ENCODE measurements around the gene VWDE.
A peak's percentile ranks its signal among the peaks of the same experiment; 100 is the strongest.
"Not testable (repeated sequence)": the region's sequence is repeated elsewhere in the genome, so short reads cannot be mapped to it uniquely, and the experiment has no call there.

The VWDE gene

DNA sequence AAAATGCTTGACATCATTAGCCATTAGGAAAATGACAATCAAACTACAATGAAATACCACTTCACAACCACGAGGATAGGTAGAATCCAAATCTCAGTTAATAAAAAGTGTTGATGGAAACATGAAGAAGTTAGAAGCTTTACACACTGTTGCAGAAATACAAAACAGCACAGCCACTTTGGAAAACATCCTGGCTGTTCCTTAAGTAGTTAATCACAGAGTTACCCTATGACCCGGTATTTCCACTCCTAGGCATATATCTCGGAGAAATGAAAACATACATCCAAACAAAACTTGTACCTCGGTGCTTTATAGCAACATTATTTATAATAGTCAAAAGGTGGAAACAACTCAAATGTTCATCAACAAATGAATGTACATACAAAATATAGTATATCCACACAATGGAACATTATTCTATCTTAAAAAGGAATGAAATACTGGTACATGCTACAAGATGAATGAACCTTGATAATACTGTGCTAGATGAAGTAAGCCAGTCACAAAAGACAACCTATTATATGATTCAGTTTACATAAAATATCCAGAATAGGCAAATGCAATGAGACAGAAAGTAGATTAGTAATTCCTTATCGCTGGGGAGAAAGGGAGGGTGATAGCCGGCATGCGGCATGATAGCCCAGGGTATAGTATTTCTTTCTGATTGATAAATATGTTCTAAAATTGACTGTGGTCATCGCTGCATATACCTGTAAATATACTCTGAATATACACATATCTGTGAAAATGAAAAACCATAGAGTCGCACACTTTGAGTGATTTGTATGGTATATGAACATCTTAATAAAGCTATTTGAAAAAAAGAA is 1.9 kb downstream of the VWDE start:
- DNase-seq, result no peak

DNA sequence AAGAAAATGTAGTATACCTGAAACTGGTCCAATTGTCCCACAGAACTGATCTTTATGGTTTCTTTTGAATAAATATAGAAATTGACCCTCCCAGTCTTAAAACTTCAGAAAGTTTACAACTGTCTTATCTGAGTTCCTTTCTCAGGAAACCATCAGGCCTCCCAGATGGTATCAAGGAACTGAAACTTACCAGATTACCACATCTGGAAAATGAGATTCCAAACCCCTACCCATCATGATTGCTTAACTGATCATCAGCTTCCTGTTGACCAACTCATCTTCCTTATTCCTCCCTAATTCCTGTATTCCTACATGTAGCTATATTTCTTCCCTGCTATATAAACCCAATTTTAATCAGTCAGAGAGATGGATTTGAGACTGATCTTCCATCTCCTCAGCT is 5.5 kb downstream of the VWDE start:
- no peak for DNase-seq

- no peak for DNase-seq
Measured at GRCh38 chr7:12397671-12398070, 6.0 kb downstream of the VWDE start.

GRCh38 chr7:12396670-12397069 is 7.0 kb downstream of the VWDE start:
- not testable (repeated sequence) for DNase-seq

GRCh38 chr7:12391922-12392615 is 11.6 kb downstream of the VWDE start:
- DNase-seq, result no peak

DNA sequence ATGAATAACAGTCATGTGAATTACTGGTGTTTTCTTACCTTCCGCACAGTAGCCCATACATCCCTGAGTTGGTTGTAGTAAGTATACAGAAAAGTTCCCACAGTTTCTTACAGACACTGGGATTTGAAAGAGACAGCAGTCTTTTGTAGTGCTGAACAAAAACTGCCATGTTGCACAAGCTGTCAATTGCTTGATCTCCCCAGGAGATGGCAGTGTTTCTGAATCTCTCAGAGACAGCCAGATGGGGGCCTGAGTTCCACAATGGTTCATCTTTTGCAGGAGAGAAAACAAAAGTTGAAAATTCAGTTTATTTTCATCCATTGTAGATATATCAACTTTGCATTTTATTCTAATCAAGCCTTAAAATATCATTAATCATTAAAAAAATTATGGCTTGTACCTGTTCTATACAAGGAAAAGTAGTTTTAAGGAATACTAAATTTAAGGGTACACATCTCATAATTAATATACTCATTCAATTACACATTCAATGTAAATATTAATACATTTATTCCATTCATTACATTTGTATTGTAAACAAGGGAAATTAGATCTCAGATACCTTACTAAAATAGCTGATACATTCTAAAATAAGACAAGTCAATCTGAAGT is 14.5 kb downstream of the VWDE start:
- peak; percentile 14 for DNase-seq

- no peak for DNase-seq
Measured at GRCh38 chr7:12386313-12386740, 17.3 kb downstream of the VWDE start.

GRCh38 chr7:12385364-12385786 is 18.3 kb downstream of the VWDE start:
- no peak for DNase-seq

- no peak for DNase-seq
Measured at GRCh38 chr7:12383377-12383776, 20.3 kb downstream of the VWDE start.

DNA sequence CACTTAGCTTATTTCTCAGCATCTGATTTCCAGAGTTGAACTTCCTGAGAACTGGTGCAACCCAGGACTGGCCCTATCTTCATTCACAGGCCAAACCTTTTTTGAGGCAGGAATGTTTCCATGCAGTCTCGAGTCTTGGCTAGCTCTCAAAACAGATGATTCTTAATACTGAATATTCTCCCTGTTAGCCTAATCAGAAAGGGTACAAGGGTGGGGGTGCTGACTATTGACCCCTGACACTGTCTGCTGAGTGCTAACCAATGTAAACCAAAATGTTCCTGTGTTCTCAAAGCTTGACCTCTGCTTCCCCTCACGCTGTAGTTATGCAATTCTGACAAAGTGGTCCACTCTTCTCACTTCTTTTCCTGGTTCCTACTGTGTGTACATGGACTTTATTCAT is 25.3 kb downstream of the VWDE start:
- DNase-seq, result no peak

- no peak for DNase-seq
Measured at GRCh38 chr7:12377406-12377805, 26.3 kb downstream of the VWDE start.

DNA sequence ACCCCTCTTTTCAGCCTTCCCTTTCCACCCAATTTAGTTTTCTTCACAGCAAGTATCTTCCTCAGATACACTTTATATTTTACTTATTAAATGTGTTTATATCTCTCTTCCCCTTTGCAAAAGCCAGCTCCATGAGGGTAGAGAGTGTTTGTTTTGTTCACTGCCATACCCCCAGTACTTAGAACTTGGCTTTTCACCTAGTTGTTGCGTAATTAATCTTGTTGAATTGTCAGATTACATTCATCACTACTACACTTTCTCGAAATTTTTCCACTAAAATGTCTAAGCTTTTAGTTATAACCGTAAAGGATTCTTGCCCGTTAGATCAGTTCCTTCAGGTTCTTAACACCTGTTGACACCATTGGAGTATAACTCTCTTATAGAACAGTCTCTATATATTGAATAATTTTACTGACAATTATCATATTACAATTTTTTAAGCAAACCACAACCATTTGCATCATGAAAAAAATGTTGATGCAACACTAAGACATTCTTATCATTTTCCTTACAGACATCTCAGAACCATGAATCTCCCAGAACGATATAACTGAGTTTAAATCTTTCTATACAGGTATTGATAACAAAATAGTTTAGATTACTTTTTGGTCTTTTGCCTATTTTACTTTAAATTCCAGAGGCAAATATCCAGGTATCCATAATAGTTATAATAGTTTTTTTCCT is 29.9 kb downstream of the VWDE start:
- DNase-seq, result no peak

GRCh38 chr7:12370249-12370648 is 33.4 kb downstream of the VWDE start:
- no peak for DNase-seq

DNA sequence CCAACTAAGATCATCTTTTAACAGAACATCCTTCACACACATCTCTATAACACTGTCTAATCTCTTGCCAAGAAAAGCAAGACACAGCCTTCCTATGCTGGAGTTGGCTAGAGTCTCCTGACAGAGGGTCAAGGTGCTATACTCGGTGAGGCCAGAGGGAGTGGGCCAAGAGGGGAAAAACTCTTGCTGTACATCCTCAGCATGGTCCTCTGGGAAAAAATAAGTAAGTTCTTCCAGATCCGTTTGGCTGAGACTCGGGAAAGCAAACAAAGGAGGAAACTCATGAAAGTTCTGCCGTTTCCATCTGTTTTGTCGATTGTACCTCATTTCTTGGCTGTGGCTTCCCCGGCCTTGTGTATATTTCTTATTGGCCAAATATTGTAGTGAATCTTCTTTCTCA is 33.9 kb downstream of the VWDE start:
- DNase-seq, result no peak

DNA sequence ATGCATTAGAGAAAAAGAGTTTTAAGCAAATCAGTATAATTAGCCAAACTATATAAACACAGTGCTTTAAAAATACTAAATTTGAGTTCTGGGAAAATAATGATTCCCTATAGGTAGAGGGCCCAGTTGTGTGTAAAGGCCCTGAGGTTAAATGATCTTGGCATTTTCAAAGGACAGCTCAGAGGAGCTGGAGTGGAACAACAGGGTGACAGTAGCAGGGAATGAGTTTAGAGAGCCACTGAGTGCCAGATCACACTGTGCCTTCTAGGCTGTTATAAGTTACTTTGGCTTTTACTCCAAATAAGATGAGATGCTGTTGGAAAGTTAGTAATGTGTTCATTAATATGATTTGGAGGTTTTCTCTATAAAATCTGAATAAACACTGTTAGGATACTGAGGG is 34.6 kb downstream of the VWDE start:
- no peak for DNase-seq

DNA sequence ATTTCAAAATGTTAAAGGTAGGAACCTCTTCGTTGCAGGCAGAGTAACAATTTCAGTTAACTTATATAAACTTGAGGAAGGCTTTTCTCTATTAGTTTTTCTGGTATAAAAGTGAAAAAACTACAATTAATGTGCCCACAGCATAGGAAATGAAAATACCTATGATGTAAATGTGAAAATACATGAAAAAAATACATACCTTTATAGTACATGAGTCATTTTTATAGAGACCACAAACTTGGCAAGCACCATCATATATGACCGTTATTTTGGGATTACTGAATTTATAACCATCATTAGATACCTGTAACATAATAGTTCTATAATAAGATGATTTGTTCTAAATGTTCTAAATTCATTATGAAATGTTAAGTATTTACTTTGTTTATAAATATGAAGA is 42.7 kb downstream of the VWDE start:
- no peak for DNase-seq

DNA sequence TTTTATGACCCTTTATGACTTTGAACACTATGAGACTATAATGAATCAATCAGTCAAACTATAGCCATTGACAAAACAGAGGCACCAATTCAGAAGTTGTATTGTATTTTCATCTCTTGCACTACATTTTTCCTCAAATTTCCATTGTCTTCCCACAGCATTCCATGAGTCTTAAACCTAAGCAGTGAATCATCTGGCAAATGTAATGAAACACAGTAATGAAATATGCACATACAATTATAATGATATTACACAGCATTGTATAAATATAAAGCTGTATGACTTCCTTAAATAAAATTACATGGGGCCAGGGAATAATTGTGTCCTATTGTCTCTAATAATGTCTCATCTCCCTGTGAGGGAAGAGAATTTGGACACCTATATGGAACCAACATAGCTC is 45.0 kb downstream of the VWDE start:
- no peak for DNase-seq

GRCh38 chr7:12357508-12357907 is 46.2 kb downstream of the VWDE start:
- DNase-seq, result no peak

DNA sequence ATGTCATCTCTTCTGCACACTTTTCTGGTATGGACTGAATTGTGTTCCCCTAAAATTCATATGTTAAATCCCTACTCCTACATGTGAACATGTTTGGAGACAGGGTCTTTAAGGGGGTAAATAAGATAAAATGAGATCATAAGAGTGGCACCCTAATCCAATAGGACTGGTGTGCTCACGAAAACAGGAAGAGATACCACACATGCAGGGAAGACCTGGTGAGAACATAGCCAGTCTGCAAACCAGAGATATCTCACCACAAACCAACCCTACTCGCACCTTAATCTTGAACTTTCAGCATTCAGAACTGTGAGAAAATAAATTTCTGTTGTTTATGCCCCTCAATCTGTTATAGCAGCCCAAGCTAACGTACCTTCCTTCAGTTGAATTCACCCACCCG is 51.8 kb downstream of the VWDE start:
- no peak for DNase-seq

DNA sequence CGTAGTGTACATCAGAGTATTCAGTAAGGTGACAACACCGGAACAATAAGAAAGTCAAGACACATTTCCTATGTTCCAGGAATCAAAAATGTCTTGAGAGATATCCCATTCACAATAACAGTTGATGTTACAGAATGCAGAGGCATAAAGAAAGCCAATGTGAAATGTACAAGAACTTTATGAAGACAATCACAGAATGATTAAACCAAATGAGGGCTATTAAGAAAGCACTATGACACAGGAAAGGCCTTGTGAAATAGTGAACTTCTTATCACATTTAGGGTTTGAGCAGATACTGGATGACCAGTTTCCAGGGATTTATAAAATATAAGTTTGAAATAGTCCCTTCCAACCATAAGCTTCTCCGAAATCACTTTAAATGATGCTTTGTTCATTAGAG is 52.7 kb downstream of the VWDE start:
- DNase-seq, result no peak

GRCh38 chr7:12337095-12337494 is 66.6 kb downstream of the VWDE start:
- no peak for DNase-seq

DNA sequence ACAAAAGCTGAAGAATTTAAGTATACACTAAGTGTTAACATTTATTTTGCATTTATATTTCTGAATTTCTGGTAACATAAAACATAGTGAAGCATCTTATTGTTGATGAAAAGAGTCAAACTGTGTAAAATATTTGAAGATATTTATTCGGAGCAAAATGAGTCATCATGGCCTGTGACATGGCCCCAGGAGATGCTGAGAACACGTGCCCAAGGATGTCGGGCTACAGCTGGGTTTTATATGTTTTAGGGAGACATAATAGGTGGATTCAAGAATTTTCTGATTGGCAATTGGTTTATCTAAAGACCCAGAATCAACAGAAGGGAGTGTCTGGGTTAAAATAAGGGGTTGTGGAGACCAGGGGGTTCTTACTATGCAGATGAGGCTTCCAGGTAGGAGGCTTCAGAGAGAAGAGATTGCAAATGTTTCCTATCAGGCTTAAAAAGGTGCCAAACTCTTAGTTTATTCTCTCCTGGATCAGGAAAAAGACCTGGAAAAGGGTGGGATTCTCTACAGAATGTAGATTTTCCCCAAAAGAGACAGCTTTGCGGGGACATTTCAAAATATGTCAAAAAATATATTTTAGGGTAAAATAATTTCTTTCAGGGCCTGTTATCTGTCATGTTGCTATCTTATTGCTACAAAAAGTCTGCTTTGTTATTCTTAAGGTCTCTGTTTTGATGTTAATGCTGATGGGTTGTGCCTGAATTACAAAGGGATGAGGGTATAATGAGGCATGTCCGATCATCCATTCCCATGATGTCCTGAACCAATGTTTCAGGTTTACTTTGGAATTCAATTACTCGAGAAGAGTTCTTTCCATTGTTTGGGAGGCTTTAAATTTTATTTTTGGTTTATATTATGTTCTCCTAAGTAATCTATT is 74.5 kb downstream of the VWDE start:
- no peak for DNase-seq
